ENCODE data around the gene OBI1.

DNA sequence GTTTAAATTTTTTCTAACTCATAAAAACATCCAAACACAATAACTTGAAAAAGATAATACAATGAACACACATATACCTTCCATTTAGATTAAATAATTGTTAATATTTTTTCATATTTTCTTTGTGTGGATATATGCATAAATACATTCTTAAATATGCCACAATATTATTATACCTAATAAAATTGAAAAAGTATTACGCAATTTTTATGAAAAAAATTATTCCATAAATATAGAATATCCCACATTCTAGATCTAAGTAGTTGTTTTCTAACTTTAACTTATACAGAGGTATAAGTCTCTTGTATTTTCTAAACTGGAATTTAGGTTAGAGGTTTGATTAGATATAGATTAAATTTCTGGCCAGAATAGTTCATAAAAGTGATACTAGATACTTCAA lies 89.9 kb downstream of the OBI1 start:
- TF ChIP-seq, protein P1, sequence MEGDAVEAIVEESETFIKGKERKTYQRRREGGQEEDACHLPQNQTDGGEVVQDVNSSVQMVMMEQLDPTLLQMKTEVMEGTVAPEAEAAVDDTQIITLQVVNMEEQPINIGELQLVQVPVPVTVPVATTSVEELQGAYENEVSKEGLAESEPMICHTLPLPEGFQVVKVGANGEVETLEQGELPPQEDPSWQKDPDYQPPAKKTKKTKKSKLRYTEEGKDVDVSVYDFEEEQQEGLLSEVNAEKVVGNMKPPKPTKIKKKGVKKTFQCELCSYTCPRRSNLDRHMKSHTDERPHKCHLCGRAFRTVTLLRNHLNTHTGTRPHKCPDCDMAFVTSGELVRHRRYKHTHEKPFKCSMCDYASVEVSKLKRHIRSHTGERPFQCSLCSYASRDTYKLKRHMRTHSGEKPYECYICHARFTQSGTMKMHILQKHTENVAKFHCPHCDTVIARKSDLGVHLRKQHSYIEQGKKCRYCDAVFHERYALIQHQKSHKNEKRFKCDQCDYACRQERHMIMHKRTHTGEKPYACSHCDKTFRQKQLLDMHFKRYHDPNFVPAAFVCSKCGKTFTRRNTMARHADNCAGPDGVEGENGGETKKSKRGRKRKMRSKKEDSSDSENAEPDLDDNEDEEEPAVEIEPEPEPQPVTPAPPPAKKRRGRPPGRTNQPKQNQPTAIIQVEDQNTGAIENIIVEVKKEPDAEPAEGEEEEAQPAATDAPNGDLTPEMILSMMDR (IDR thresholded peaks at IDR 0.05): no peak
- no peak for TF ChIP-seq POLR2A (IDR thresholded peaks at IDR 0.05)
